GM21528 (cell line): ENCODE measurements around the gene TNFAIP1.

Source experiments
- ATAC-seq: cut with Tn5 transposase; IDR thresholded peaks from one replicate; pipeline ENCODE4 v1.9.1; 2021; ENCODE audit warnings: mild to moderate bottlenecking, moderate library complexity; ENCODE audit not compliant: unreplicated experiment, low FRiP score

Gene TNFAIP1

GRCh38 chr17:28394337-28395116, 59.0 kb downstream of the TNFAIP1 start:
- no peak for ATAC-seq

GRCh38 chr17:28395426-28395825, 59.9 kb downstream of the TNFAIP1 start:
- no peak for ATAC-seq

GRCh38 chr17:28395968-28396367, 60.4 kb downstream of the TNFAIP1 start:
- no peak for ATAC-seq
